Activated CD8-positive, alpha-beta T cell treated with anti-CD3 and anti-CD28 coated beads, Interleukin-2, amount 10 ng/mL, durations not matched to agents 7 days and 5 days (primary cell): Measurements from ENCODE around the gene YTHDF2. TPM values are rescaled to one million over a fixed set of nuclear protein-coding genes. Genes with fewer than 3 reads are reported as not detected.

ENCODE experiments used
- ATAC-seq: fragments of 150-1000 bp; cut with Tn5 transposase; one replicate; pipeline ENCODE4 v1.10.0; 2021; ENCODE audit warnings: moderate library complexity
- CTCF ChIA-PET: fragments of 350-600 bp; sonication (Branson Sonifier 250); formaldehyde crosslinking; loops from one replicate; lab custom pipeline; 2021; ENCODE audit warnings: antibody characterized with exemption; lab: Charles Lee
- POLR2A ChIA-PET: fragments of 350-600 bp; sonication (Branson Sonifier 250); formaldehyde crosslinking; loops from one replicate; lab custom pipeline; 2021; ENCODE audit warnings: antibody characterized with exemption; lab: Charles Lee
- DNase-seq: peaks from one replicate; pipeline ENCODE4 v3.0.0-alpha.2; 2020
- H3K27ac Mint-ChIP-seq: one replicate; pipeline ENCODE4 v1.8.0; 2021; ENCODE audit warnings: mild to moderate bottlenecking, mixed read lengths
- H3K27me3 Mint-ChIP-seq: one replicate; pipeline ENCODE4 v1.8.0; 2021; ENCODE audit warnings: low read depth, mixed read lengths
- H3K36me3 Mint-ChIP-seq: one replicate; pipeline ENCODE4 v1.8.0; 2021; ENCODE audit warnings: low read depth, mixed read lengths
- H3K4me1 Mint-ChIP-seq: one replicate; pipeline ENCODE4 v1.8.0; 2021; ENCODE audit warnings: low read depth, mixed read lengths
- H3K4me3 Mint-ChIP-seq: one replicate; pipeline ENCODE4 v1.8.0; 2021; ENCODE audit warnings: mild to moderate bottlenecking, mixed read lengths
- H3K9me3 Mint-ChIP-seq: one replicate; pipeline ENCODE4 v1.8.0; 2022; ENCODE audit warnings: mixed read lengths; ENCODE audit not compliant: insufficient read depth
- total RNA-seq, 2 experiments: library from RNA; stranded (reverse); gene quantifications; one replicate each; pipeline ENCODE4 v1.2.3, GENCODE V29; 2021

YTHDF2 gene
- total RNA-seq, 2 experiments from 2014 or later, result 67.3 to 80.6 TPM

DNA sequence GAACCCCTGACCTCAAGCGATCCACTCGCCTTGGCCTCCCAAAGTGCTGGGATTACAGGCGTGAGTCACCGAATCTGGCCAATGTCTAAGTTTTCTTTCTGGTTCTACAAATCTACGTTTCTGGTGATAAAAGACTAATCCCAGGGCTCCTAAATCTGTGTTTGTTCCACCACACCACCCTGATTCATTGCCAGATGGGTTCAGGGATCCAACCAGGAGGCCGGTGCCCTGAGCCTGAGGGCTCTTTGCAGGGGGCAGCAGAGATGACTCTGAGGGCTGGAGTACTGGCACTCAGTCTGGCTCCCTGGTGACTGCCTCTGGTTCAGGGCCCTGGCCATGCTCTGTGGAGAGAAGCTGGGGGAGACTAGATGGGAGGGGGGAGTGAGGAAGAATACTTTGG lies 64.7 kb downstream of the YTHDF2 start:
- CTCF ChIA-PET, result interaction anchor here (1.8 kb wide), 1 partner anchor 66 kb away, joined by 4 read pairs; no protein-coding TSS in a partner anchor

DNA sequence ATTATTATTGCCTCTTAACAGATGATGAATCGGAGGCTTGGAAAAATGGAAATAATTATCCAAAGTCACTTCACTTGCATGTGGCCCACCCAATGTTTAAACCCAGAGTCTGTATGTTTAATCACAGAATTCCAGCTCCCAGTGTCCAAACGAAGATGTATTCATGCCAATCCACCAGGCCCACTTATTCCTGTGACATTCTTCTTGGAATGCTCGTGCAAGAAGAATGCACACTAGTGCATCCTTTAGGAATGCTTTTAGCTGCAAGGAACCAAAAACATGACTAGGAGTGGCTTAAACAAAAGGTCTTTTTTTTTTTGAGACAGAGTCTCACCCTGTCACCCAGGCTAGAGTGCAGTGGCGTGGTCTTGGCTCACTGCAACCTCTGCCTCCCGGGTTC lies 66.3 kb downstream of the YTHDF2 start:
- Mint-ChIP-seq H3K4me1 (no peaks in the 10 kb centered on the region), H3K27ac (no peak overlapping the region), H3K36me3 (no peaks in the 10 kb centered on the region), H3K27me3 (peaks cover 11% of the 10 kb centered on the region), H3K9me3 (no peaks in the 10 kb centered on the region), H3K4me3 (no peak overlapping the region)
- ATAC-seq (no peak), DNase-seq (no peak)
- CTCF ChIA-PET, result interaction anchor here (1.0 to 1.8 kb wide), 2 partner anchors 18 to 67 kb away, joined by 3 to 4 read pairs; no protein-coding TSS in a partner anchor
- POLR2A ChIA-PET, result no interaction called here

More for the DNA sequence above, 64.7 kb downstream of the YTHDF2 start:
- no peaks in the 10 kb centered on the region for H3K4me1 Mint-ChIP-seq
- POLR2A ChIA-PET, result no interaction called here
- H3K27me3 Mint-ChIP-seq, result peaks cover 8% of the 10 kb centered on the region
- no peak overlapping the region for H3K27ac Mint-ChIP-seq
- no peak for ATAC-seq
- no peak for DNase-seq
- no peaks in the 10 kb centered on the region for H3K9me3 Mint-ChIP-seq
- no peak overlapping the region for H3K4me3 Mint-ChIP-seq
- H3K36me3 Mint-ChIP-seq, result no peaks in the 10 kb centered on the region

DNA sequence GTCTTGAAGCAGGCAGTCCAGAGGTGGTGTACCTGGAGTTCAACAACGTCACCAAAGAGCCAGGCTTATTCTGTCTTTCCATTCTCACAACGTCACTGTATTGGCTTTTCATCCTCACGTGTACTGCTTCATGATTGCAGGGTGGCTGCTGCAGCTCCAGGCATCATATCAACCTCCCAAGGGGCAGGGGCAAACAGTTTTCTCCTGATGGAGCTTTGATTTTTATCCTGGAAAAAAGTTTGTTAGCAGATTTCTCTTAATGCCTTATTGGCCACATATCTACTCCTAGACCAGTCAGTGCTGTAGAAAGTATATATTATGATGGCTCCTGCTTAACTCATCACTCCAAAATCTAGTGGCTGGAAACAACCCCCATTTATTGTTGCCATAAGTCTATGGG lies 66.9 kb downstream of the YTHDF2 start:
- Mint-ChIP-seq H3K4me1 (no peaks in the 10 kb centered on the region), H3K27me3 (peaks cover 9% of the 10 kb centered on the region), H3K27ac (no peak overlapping the region), H3K36me3 (no peaks in the 10 kb centered on the region), H3K9me3 (no peaks in the 10 kb centered on the region), H3K4me3 (no peak overlapping the region)
- no peak for ATAC-seq
- no peak for DNase-seq
- ChIA-PET CTCF (interaction anchor here (1.0 kb wide), 1 partner anchor 19 kb away, joined by 3 read pairs; no protein-coding TSS in a partner anchor), POLR2A (no interaction called here)

DNA sequence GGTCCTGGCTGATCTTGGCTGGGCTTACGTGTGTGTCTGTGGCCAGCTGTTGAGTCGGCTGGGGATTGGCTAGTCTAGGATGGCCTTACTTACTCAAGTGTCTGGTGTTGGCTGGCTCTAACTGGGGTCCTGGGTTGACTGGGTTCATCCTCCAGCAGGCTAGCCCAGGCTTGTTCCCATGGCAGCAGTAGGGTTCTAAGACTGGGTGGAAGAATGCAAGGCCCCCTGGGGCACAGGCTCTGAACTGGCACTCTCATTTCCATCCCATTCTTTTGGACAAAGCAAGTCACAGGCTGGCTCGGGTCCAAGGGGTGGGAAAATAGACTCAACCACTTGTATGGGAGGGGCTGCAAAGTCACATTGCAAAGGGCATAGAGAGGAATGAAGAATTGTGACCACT lies 67.3 kb downstream of the YTHDF2 start:
- Mint-ChIP-seq H3K27me3 (peaks cover 7% of the 10 kb centered on the region), H3K4me3 (no peak overlapping the region)

DNA sequence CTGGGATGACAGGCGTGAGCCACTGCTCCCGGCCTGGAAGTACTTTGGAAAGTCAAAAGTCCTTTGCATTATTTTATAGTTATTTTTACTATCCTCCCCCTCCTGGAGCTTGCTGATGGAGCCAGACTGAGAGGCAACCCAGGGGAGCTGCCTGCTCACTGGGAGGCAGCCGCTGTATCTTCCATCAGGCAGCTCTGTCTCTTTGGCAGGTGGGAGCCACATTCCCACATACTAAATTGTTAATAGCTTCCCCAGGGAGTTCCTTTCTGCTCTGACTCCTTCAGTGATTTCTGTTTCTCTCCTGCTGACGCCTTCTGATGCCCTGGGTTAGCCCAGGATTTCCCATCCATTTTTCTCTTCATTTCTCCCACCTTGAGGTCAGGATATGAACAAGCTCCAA lies 70.3 kb downstream of the YTHDF2 start:
- no peaks in the 10 kb centered on the region for H3K9me3 Mint-ChIP-seq
- ChIA-PET POLR2A (no interaction called here), CTCF (interaction anchor here (0.8 kb wide), 1 partner anchor 70 kb away, joined by 3 read pairs; no protein-coding TSS in a partner anchor)
- H3K27me3 Mint-ChIP-seq, result peaks cover 27% of the 10 kb centered on the region
- H3K36me3 Mint-ChIP-seq, result no peaks in the 10 kb centered on the region
- no peak for DNase-seq
- no peak overlapping the region for H3K27ac Mint-ChIP-seq
- H3K4me3 Mint-ChIP-seq, result no peak overlapping the region
- no peaks in the 10 kb centered on the region for H3K4me1 Mint-ChIP-seq
- ATAC-seq, result no peak

More for the DNA sequence above, 67.3 kb downstream of the YTHDF2 start:
- Mint-ChIP-seq H3K27ac (no peak overlapping the region), H3K36me3 (no peaks in the 10 kb centered on the region), H3K4me1 (no peaks in the 10 kb centered on the region), H3K9me3 (no peaks in the 10 kb centered on the region)
- POLR2A ChIA-PET, result no interaction called here
- CTCF ChIA-PET, result no interaction called here
- DNase-seq (no peak), ATAC-seq (no peak)

DNA sequence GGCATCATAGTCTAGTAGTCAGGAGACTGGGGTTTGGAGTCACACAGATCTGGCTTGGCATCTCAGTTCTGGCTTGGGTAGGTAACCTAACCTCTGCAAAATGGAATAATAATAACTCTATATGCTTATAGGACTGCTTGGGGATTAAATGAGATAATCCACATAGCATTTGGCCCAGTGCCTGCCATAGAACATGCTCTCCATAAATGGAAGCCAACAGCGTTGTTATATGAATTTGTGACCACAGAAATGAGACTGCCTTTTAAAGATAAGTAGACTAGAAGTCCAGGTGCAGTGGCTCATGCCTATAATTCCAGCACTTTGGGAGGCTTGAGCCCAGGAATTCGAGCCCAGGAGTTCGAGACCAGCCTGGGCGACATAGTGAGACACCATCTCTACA lies 71.2 kb downstream of the YTHDF2 start:
- ATAC-seq (no peak), DNase-seq (no peak)
- no peak overlapping the region for H3K27ac Mint-ChIP-seq
- no peaks in the 10 kb centered on the region for H3K4me1 Mint-ChIP-seq
- POLR2A ChIA-PET, result no interaction called here
- CTCF ChIA-PET, result no interaction called here
- H3K4me3 Mint-ChIP-seq, result no peak overlapping the region
- peaks cover 34% of the 10 kb centered on the region for H3K27me3 Mint-ChIP-seq
- no peaks in the 10 kb centered on the region for H3K36me3 Mint-ChIP-seq
- H3K9me3 Mint-ChIP-seq, result no peaks in the 10 kb centered on the region

DNA sequence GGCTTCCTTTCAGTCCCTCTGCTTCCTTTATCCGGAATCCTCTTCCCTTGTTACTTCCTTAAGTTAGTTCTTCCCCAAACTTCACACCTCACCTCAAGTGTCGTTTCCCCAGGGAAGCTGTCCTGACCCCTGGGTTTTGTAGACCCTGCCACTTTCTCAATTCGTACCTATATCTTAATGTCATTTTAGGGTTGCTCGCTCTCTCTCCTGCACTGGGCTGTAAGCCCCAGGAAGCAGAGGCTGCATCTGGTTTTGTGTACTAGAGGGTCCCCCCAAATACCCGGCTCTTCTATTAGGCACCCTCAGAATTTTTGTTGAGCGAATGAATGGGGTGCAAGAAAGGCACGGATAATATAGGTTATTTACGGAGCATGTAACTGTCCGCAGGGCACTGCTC lies 74.6 kb downstream of the YTHDF2 start:
- POLR2A ChIA-PET, result no interaction called here
- DNase-seq, result no peak
- H3K27me3 Mint-ChIP-seq, result peaks cover 48% of the 10 kb centered on the region
- peaks cover 7% of the 10 kb centered on the region for H3K4me1 Mint-ChIP-seq
- no peak overlapping the region for H3K4me3 Mint-ChIP-seq
- no peaks in the 10 kb centered on the region for H3K36me3 Mint-ChIP-seq
- ATAC-seq, result no peak
- no peak overlapping the region for H3K27ac Mint-ChIP-seq
- H3K9me3 Mint-ChIP-seq, result no peaks in the 10 kb centered on the region
- CTCF ChIA-PET, result no interaction called here

DNA sequence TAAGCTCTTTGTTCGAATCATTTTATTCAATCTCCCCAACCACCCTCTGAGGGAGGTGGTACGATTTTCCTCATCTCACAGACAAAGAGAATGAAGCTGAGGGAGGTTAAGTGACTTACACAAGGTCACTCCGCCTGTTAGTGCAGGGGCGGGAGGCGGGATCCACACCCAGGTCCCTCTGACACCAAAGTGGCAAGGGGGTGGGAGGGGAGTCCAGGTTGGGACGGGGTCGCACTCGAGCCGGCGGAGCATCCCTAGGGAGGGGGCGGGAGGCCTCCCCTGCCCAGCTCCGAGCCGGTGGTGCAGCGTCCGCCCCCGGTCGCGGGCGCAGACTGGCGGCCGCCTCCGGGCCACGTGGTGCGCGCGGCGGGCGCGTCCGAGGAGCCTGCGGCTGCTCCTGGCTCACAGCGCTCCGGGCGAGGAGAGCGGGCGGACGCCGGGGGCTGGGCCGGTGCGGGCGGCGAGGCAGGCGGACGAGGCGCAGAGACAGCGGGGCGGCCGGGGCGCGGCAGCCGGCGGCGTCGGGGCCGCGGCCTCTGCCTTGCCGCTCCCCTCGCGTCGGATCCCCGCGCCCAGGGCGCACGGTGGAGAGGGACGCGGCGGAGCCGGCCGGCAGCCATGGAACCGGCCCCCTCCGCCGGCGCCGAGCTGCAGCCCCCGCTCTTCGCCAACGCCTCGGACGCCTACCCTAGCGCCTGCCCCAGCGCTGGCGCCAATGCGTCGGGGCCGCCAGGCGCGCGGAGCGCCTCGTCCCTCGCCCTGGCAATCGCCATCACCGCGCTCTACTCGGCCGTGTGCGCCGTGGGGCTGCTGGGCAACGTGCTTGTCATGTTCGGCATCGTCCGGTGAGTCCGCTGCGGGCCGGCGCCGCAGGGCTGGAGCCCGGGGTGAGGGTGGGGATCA lies 75.3 kb downstream of the YTHDF2 start, which contains the start of gene OPRD1:
OPRD1 (plus strand) TSS at position 405 of the 903 bp plus-strand sequence; CDS start at position 619, 214 bp downstream.
- ATAC-seq (peak; percentile 49), DNase-seq (no peak)
- Mint-ChIP-seq H3K4me3 (no peak within 1 kb of the TSS), H3K27ac (no peak within 1 kb of the TSS), H3K27me3 (peaks cover 51% of the 10 kb centered on the region), H3K4me1 (peaks cover 7% of the 10 kb centered on the region), H3K36me3 (no peaks in the 10 kb centered on the region), H3K9me3 (no peaks in the 10 kb centered on the region)
- ChIA-PET POLR2A (no interaction called here), CTCF (no interaction called here)

DNA sequence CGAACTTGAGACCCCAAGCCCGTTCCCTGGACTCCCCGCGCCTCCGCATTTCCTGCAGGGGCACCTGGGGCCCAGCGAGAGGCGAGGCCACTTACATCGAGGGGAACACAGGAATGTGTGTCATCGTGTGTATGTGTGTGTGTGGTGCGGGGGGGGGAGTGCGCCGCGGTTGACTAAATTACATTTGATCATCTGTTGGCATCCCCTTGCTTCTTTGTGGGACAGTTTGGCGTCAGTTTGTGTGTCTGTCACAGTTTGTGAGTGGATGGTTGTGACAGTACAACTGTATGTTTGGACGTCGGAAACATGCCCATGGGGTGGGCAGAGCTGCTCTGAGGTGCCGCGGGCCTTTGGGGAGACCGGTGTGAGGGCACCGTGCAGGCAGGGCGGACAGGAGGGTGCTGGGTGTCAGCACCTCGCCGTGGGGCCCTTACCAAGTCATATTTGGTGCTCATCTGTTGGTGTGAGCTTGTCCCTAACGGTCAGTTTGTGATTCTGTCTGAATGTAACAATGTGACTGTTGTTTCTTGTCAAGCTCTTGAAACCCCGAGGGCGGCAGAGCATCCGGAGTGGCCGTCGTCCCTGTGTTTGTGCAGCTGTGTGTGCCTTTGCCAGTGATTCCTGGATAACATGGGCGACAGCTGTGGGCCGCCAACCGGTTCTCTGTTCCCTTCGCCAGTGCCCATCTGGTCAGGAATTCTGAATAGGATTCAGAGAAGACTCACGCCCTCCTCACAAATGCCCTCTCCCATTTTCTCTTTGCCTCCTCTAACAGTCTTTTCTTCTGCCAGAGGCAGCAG lies 76.1 kb downstream of the YTHDF2 start:
- CTCF ChIA-PET, result no interaction called here
- DNase-seq (no peak), ATAC-seq (no peak)
- Mint-ChIP-seq H3K4me3 (no peak overlapping the region), H3K4me1 (peaks cover 7% of the 10 kb centered on the region), H3K36me3 (no peaks in the 10 kb centered on the region), H3K9me3 (no peaks in the 10 kb centered on the region), H3K27ac (no peak overlapping the region), H3K27me3 (peaks cover 50% of the 10 kb centered on the region)
- POLR2A ChIA-PET, result no interaction called here

DNA sequence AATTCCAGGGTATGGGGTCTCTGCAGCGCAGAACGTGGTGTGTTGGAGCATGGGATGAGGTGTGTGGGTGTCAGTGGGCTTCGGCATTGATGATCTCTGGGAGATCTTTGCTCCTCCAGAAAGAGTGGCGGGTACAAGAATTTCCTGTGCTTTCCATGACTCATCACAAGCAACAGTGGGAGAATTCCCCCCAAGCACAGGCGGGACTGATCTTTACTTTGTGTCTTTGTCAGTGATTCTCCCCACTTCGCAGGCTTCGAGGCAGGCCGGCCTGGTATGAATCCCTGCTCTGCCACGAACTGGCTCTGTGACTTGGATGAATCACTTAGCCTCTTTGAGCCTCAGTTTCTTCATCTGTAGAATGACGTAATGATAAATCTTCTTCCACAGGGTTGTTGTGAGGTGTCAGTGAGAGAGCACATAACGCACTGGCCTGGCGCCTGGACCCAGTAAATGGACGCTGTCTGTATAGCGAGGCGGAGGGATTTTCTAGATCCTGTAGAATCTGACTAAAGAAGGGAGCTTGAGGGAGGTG lies 77.3 kb downstream of the YTHDF2 start:
- no peaks in the 10 kb centered on the region for H3K9me3 Mint-ChIP-seq
- ATAC-seq (no peak), DNase-seq (no peak)
- peaks cover 7% of the 10 kb centered on the region for H3K4me1 Mint-ChIP-seq
- H3K27ac Mint-ChIP-seq, result no peak overlapping the region
- no peak overlapping the region for H3K4me3 Mint-ChIP-seq
- CTCF ChIA-PET, result no interaction called here
- no peaks in the 10 kb centered on the region for H3K36me3 Mint-ChIP-seq
- peaks cover 50% of the 10 kb centered on the region for H3K27me3 Mint-ChIP-seq
- POLR2A ChIA-PET, result interaction anchor here (0.9 kb wide), 1 partner anchor 145 kb away, joined by 4 read pairs; the partner anchor contains the start of gene GMEB1

DNA sequence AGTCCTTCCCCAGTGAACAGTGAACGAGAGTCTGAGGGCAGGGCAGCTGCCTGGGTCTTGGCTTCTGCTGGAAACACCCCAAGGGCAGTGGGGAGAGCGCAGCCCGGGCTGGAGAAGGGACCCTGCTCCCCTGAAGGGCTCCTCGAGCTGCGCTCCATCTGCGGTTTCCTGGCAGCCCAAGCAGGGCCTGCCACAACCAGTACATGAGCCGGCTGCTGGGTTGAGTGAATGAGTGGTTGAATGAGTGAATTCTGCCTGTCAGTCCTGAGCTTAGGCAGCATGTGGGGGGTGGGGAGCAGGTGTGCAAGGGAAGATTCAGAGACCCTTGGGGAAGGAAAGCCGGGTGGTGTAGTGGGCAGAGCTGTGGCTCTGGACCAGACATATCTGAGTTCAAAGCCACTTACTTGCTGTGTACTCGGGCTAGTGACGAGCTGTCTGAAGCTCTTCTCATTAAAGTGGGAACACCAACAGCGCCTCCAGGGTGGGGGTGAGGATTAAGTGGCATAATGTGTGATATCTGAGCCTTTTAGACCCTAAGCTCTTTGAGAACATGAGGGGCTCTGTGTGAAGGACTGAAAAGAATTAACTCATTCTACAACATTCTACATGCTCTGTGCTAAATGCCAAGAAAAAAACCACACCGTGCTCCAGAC lies 78.9 kb downstream of the YTHDF2 start:
- no peak overlapping the region for H3K27ac Mint-ChIP-seq
- ATAC-seq (peak; percentile 56), DNase-seq (peak; percentile 24)
- H3K36me3 Mint-ChIP-seq, result no peaks in the 10 kb centered on the region
- no peak overlapping the region for H3K4me3 Mint-ChIP-seq
- ChIA-PET CTCF (interaction anchor here (1.1 to 1.5 kb wide), 5 partner anchors 24 to 66 kb away, joined by 3 to 6 read pairs (median 3); no protein-coding TSS in a partner anchor), POLR2A (no interaction called here)
- H3K4me1 Mint-ChIP-seq, result peaks cover 7% of the 10 kb centered on the region
- H3K9me3 Mint-ChIP-seq, result no peaks in the 10 kb centered on the region
- peaks cover 43% of the 10 kb centered on the region for H3K27me3 Mint-ChIP-seq
